Measurements from ENCODE around the gene GFOD1.

DNA sequence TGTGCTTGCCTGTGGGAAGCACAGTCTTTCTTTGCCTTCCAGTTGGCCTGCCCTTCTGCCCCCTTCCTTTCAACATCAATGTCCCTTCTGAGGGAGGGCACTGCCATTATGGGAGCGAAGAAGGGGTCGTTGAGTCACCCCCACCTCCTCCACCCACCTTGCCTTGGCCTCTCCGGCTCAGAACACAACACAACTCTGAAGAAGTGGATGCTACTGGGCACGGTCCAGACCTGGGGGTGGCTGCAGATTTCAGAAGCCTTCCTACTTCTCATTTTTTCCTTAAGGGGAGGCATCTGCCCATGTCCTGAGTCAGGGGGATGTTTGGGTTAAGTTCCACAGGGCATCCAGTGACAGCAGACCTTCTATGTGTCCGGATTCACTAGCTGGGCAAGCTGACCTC lies 72.1 kb downstream of the GFOD1 start:
- TF ChIP-seq CTCF (conservative IDR thresholded peaks at IDR 0.05 in 1 of 2, IDR thresholded peaks at IDR 0.05 in 1 of 2; ENCODE audit: low read depth in 1 of 2, low read length in 2 of 2) = no peak
- no peak for TF ChIP-seq EZH2 (IDR thresholded peaks at IDR 0.05; ENCODE audit: low read length, missing control alignments)

Measured in fibroblast of lung (primary cell).